Neural cell (in vitro differentiated cells): Measurements from ENCODE around the gene CERS3. TPM values are rescaled to one million over a fixed set of nuclear protein-coding genes. Genes with fewer than 3 reads are reported as not detected.

Experiments
- H2AFZ ChIP-seq: fragments of 200-600, 300-800 bp; sonication (generic), shearing (Covaris generic); 2 replicates; pipeline ENCODE4 v1.6.0; 2014; ENCODE audit warnings: low read depth, mild to moderate bottlenecking, antibody characterized with exemption, low read length, moderate library complexity
- H3F3A ChIP-seq: fragments of 200-600 bp; shearing (Covaris generic); 2 replicates; pipeline ENCODE4 v1.6.1; 2016; ENCODE audit warnings: mild to moderate bottlenecking, moderate library complexity, mixed read lengths, antibody characterized with exemption, low read length; ENCODE audit not compliant: insufficient read depth, poor library complexity, severe bottlenecking
- H3K27ac ChIP-seq: fragments of 200-600, 300-800 bp; sonication (generic), shearing (Covaris generic); 2 replicates; pipeline ENCODE4 v1.5.1; 2014; ENCODE audit warnings: mild to moderate bottlenecking, low read length, moderate library complexity
- H3K27me3 ChIP-seq: fragments of 300-800, 200-600 bp; sonication (generic), shearing (Covaris generic); 2 replicates; pipeline ENCODE4 v1.6.0; 2014; ENCODE audit warnings: mild to moderate bottlenecking, low read depth, low read length, moderate library complexity; ENCODE audit not compliant: insufficient read depth
- H3K36me3 ChIP-seq: fragments of 300-800, 200-600 bp; sonication (generic), shearing (Covaris generic); 2 replicates; pipeline ENCODE4 v1.5.1; 2014; ENCODE audit warnings: mild to moderate bottlenecking, antibody characterized with exemption, low read length, moderate library complexity; ENCODE audit not compliant: insufficient read depth
- H3K4me2 ChIP-seq: fragments of 300-800, 200-600 bp; sonication (generic), shearing (Covaris generic); 2 replicates; pipeline ENCODE4 v1.6.0; 2014; ENCODE audit warnings: mild to moderate bottlenecking, low read length
- H3K4me3 ChIP-seq: fragments of 300-800, 200-600 bp; sonication (generic), shearing (Covaris generic); 2 replicates; pipeline ENCODE4 v1.5.1; 2014; ENCODE audit warnings: mild to moderate bottlenecking, low read length, moderate library complexity
- H3K79me2 ChIP-seq: fragments of 200-600 bp; shearing (Covaris generic); replicated peaks from 2 replicates; pipeline ENCODE4 v1.6.0; 2014; ENCODE audit warnings: mild to moderate bottlenecking, low read length, moderate library complexity; ENCODE audit not compliant: insufficient read depth
- H3K9ac ChIP-seq: fragments of 300-800, 200-600 bp; sonication (generic), shearing (Covaris generic); 2 replicates; pipeline ENCODE4 v1.6.1; 2016; ENCODE audit warnings: mild to moderate bottlenecking, low read length, mixed read lengths
- H3K9me2 ChIP-seq: fragments of 200-600 bp; shearing (Covaris generic); 2 replicates; pipeline ENCODE4 v1.6.1; 2016; ENCODE audit warnings: mild to moderate bottlenecking, low read length, mixed read lengths; ENCODE audit not compliant: insufficient read depth
- H3K9me3 ChIP-seq: fragments of 200-600, 300-800 bp; sonication (generic), shearing (Covaris generic); 2 replicates; pipeline ENCODE4 v1.6.1; 2016; ENCODE audit warnings: mild to moderate bottlenecking, mixed run types, low read length, moderate library complexity, mixed read lengths
- H4K20me1 ChIP-seq: fragments of 200-600 bp; shearing (Covaris generic); 2 replicates; pipeline ENCODE4 v1.6.1; 2016; ENCODE audit warnings: mild to moderate bottlenecking, mixed run types; ENCODE audit not compliant: insufficient read depth
- CTCF ChIP-seq: fragments of 450-650 bp; IDR thresholded peaks from 2 replicates; pipeline ENCODE4 v1.5.1; 2014; ENCODE audit warnings: antibody characterized with exemption, mild to moderate bottlenecking, moderate library complexity; ENCODE audit not compliant: poor library complexity, severe bottlenecking
- EP300 ChIP-seq: fragments of 450-650 bp; conservative IDR thresholded peaks from 2 replicates; pipeline ENCODE4 v1.6.1; 2014; ENCODE audit warnings: antibody characterized with exemption, mild to moderate bottlenecking, moderate library complexity; ENCODE audit not compliant: poor library complexity, severe bottlenecking
- EZH2 ChIP-seq: fragments of 200-600, 300-800 bp; shearing (Covaris generic), sonication (generic); IDR thresholded peaks from 2 replicates; pipeline ENCODE4 v1.6.1; 2014; ENCODE audit warnings: antibody characterized with exemption, low read length, borderline replicate concordance, mild to moderate bottlenecking; ENCODE audit not compliant: insufficient read depth, poor library complexity, severe bottlenecking
- MXI1 ChIP-seq: fragments of 450-650 bp; conservative IDR thresholded peaks from 2 replicates; pipeline ENCODE4 v1.6.1; 2014; ENCODE audit warnings: antibody characterized with exemption, mild to moderate bottlenecking; ENCODE audit not compliant: poor library complexity, severe bottlenecking
- POLR2AphosphoS5 ChIP-seq: IDR thresholded peaks from 2 replicates; pipeline ENCODE4 v1.6.1; 2012
- RAD21 ChIP-seq: fragments of 450-650 bp; conservative IDR thresholded peaks from 2 replicates; pipeline ENCODE4 v1.6.1; 2014; ENCODE audit warnings: antibody characterized with exemption, mild to moderate bottlenecking, moderate library complexity
- REST ChIP-seq: IDR thresholded peaks from 2 replicates; pipeline ENCODE4 v1.6.1; 2012; ENCODE audit warnings: borderline replicate concordance
- SMC3 ChIP-seq: fragments of 450-650 bp; conservative IDR thresholded peaks from 2 replicates; pipeline ENCODE4 v1.6.1; 2014; ENCODE audit warnings: antibody characterized with exemption, mild to moderate bottlenecking, moderate library complexity; ENCODE audit not compliant: poor library complexity
- TAF1 ChIP-seq: IDR thresholded peaks from 2 replicates; pipeline ENCODE4 v1.6.1; 2012; ENCODE audit warnings: low read depth
- polyA plus RNA-seq: library from polyadenylated mRNA; depleted of rRNA; stranded (reverse); fragments of >200 nt; gene quantifications from 2 replicates; pipeline ENCODE4 v1.2.3, GENCODE V29; 2014

The CERS3 gene
- polyA plus RNA-seq, 1 donor from 2014 or later = 0.27 TPM

GRCh38 chr15:100434561-100434960 lies 94.2 kb downstream of the CERS3 start:
- Histone ChIP-seq H3K4me2 (no peak overlapping the region), H3K9me2 (no peaks in the 10 kb centered on the region), H3K79me2 (no peaks in the 10 kb centered on the region), H3K27ac (no peak overlapping the region), H3K9ac (no peak overlapping the region), H4K20me1 (no peaks in the 10 kb centered on the region), H2AFZ (no peak overlapping the region), H3K4me3 (no peak overlapping the region), H3K36me3 (no peaks in the 10 kb centered on the region), H3K27me3 (no peaks in the 10 kb centered on the region), H3K9me3 (no peaks in the 10 kb centered on the region), H3F3A (no peaks in the 10 kb centered on the region)
- TF ChIP-seq TAF1 (no peak), POLR2AphosphoS5 (no peak), EZH2 (no peak), MXI1 (no peak), EP300 (no peak), REST (no peak), RAD21 (no peak), SMC3 (no peak)

- TF ChIP-seq POLR2AphosphoS5 (no peak), EP300 (no peak), SMC3 (no peak), RAD21 (no peak), EZH2 (no peak), REST (no peak), TAF1 (no peak), CTCF (no peak), MXI1 (no peak)
- no peak overlapping the region for H2AFZ ChIP-seq
Observed at GRCh38 chr15:100434038-100434437, 94.7 kb downstream of the CERS3 start.

More at GRCh38 chr15:100434038-100434437, 94.7 kb downstream of the CERS3 start:
- Histone ChIP-seq H3K9ac (no peak overlapping the region), H3K4me2 (no peak overlapping the region), H3F3A (no peaks in the 10 kb centered on the region), H3K9me3 (no peaks in the 10 kb centered on the region), H3K9me2 (no peaks in the 10 kb centered on the region), H3K27me3 (no peaks in the 10 kb centered on the region), H4K20me1 (no peaks in the 10 kb centered on the region), H3K79me2 (no peaks in the 10 kb centered on the region), H3K4me3 (no peak overlapping the region), H3K36me3 (no peaks in the 10 kb centered on the region), H3K27ac (no peak overlapping the region)
